ENCODE measurements around the gene WNT2B. TPM values are rescaled to one million over a fixed set of nuclear protein-coding genes. Genes with fewer than 3 reads are reported as not detected.

WNT2B gene
- total RNA-seq, 2 donors from 2014 or later: 1.6 to 3.9 TPM

DNA sequence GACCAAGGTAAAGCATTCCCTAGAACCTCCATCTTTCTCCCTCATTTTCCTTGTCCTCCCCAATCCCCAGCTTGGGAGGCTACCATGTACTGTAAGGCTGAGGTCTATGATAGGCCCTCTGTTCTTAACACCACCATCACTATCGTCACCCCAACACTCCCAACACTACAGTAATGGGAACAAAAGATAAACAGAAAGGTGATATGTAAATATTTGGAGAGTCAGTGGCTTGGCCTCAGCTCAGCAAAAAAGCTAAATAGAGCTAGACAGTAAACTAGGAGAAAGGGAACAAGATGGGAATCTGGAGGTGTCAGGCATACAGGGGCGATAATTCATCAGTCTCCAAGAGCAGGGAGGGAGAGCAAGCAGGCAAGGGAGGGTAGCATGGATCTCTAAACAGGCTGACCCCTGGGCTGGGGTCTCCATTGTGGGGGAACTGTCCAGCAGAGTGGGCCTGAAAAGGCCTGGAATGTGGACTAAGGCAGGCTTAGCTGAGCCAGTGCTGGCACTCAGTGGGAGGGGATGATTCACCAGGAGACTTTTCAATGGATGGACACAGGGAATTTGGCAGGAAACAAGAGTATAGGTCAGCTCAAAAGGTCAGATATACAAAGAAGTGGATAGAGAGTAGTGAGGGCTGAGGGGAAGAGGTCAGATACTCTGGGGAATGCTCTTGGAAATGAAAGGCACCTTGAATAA, 6.7 kb downstream of the WNT2B start:
- TF ChIP-seq POLR2A (IDR thresholded peaks at IDR 0.05): no peak
- TF ChIP-seq, protein P1, sequence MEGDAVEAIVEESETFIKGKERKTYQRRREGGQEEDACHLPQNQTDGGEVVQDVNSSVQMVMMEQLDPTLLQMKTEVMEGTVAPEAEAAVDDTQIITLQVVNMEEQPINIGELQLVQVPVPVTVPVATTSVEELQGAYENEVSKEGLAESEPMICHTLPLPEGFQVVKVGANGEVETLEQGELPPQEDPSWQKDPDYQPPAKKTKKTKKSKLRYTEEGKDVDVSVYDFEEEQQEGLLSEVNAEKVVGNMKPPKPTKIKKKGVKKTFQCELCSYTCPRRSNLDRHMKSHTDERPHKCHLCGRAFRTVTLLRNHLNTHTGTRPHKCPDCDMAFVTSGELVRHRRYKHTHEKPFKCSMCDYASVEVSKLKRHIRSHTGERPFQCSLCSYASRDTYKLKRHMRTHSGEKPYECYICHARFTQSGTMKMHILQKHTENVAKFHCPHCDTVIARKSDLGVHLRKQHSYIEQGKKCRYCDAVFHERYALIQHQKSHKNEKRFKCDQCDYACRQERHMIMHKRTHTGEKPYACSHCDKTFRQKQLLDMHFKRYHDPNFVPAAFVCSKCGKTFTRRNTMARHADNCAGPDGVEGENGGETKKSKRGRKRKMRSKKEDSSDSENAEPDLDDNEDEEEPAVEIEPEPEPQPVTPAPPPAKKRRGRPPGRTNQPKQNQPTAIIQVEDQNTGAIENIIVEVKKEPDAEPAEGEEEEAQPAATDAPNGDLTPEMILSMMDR (IDR thresholded peaks at IDR 0.05): no peak
- DNase-seq: no peak
- WGBS, 2 donors: 54 to 59% methylated on average over 2 of the region's 2 CpGs

DNA sequence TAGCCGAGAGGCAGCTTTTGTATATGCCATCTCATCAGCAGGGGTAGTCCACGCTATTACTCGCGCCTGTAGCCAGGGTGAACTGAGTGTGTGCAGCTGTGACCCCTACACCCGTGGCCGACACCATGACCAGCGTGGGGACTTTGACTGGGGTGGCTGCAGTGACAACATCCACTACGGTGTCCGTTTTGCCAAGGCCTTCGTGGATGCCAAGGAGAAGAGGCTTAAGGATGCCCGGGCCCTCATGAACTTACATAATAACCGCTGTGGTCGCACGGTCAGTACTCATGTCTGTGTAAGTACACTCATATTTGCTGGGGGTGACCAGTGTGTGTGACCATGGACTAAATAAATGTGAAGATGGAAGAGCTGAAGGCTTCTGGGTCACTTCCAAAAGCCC, 7.4 kb downstream of the WNT2B start:
- Histone ChIP-seq H3K4me3 (no peak overlapping the region), H3K36me3 (replicated peaks in 1 of 2; ENCODE audit: insufficient read depth in 1 of 2, low read depth in 2 of 2) (no peaks in the 10 kb centered on the region), H3K27ac (no peak overlapping the region), H3K9me3 (no peaks in the 10 kb centered on the region), H3K27me3 (no peaks in the 10 kb centered on the region), H3K4me1 (peaks cover 6% of the 10 kb centered on the region)
- intact Hi-C loops (cut with DNase I): no loop called here
- ATAC-seq (no peak), DNase-seq (no peak)
- TF ChIP-seq, protein P1 (IDR thresholded peaks at IDR 0.05): no peak
- TF ChIP-seq POLR2A (IDR thresholded peaks at IDR 0.05): no peak
- 88% methylated on average over 12 to 14 of the region's 14 CpGs for WGBS, 2 donors

More for the DNA sequence above, 6.7 kb downstream of the WNT2B start:
- Histone ChIP-seq H3K9me3 (no peaks in the 10 kb centered on the region), H3K27ac (no peak overlapping the region), H3K4me1 (peaks cover 6% of the 10 kb centered on the region), H3K27me3 (no peaks in the 10 kb centered on the region), H3K4me3 (no peak overlapping the region), H3K36me3 (replicated peaks in 1 of 2; ENCODE audit: insufficient read depth in 1 of 2, low read depth in 2 of 2) (no peaks in the 10 kb centered on the region)
- no peak for ATAC-seq
- intact Hi-C loops (cut with DNase I): no loop called here

DNA sequence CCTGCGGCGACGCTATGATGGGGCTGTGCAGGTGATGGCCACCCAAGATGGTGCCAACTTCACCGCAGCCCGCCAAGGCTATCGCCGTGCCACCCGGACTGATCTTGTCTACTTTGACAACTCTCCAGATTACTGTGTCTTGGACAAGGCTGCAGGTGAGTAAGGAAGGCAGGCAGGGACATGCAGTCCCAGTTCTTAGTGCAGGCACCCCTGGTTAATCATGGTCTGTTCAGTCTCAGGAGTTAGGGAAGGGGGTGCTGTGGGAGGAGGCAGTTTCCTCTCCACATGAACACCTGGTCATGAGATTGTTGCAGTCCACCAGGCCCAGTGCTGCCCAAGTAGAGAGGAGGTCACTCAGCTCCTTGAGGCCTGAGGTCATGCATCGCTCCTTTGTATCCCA, 8.5 kb downstream of the WNT2B start:
- Histone ChIP-seq H3K4me1 (peaks cover 6% of the 10 kb centered on the region), H3K36me3 (replicated peaks in 1 of 2; ENCODE audit: insufficient read depth in 1 of 2, low read depth in 2 of 2) (no peaks in the 10 kb centered on the region), H3K27me3 (no peaks in the 10 kb centered on the region), H3K4me3 (no peak overlapping the region), H3K27ac (no peak overlapping the region), H3K9me3 (no peaks in the 10 kb centered on the region)
- ATAC-seq: no peak
- 85 to 100% methylated on average over 2 to 6 of the region's 9 CpGs for WGBS, 2 donors
- no peak for TF ChIP-seq POLR2A (IDR thresholded peaks at IDR 0.05)
- TF ChIP-seq, protein P1 (IDR thresholded peaks at IDR 0.05): no peak
- no peak for DNase-seq
- intact Hi-C loops (cut with DNase I): no loop called here

DNA sequence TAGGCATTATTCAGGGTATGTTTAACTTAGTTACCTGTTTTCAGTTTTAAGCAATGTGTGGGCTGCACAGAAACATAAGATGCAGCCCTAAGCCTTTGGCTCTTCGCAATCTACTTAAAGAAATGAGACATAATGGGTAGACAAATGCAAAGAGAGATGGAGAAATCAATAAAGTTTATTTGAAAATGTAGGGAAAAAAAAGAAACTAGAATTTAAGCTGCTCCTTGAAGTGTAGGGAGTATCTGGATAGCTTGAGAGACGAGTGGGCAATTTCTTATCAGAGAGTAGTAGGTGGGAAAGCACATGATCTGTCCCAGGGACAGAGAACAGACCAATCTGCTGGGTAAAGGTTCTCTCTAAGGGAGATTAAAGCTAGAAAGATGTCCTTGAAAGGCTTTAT, 8.9 kb downstream of the WNT2B start:
- intact Hi-C loops (cut with DNase I): no loop called here
- H3K36me3 ChIP-seq (replicated peaks in 1 of 2; ENCODE audit: insufficient read depth in 1 of 2, low read depth in 2 of 2): no peaks in the 10 kb centered on the region
- no peaks in the 10 kb centered on the region for H3K9me3 ChIP-seq
- H3K27me3 ChIP-seq: no peaks in the 10 kb centered on the region
- WGBS, 2 donors: 73 to 86% methylated on average over 2 of the region's 2 CpGs
- H3K4me3 ChIP-seq: no peak overlapping the region
- H3K4me1 ChIP-seq: peaks cover 6% of the 10 kb centered on the region
- H3K27ac ChIP-seq: no peak overlapping the region
- ATAC-seq (no peak), DNase-seq (no peak)
- TF ChIP-seq, protein P1 (IDR thresholded peaks at IDR 0.05): no peak
- no peak for TF ChIP-seq POLR2A (IDR thresholded peaks at IDR 0.05)

DNA sequence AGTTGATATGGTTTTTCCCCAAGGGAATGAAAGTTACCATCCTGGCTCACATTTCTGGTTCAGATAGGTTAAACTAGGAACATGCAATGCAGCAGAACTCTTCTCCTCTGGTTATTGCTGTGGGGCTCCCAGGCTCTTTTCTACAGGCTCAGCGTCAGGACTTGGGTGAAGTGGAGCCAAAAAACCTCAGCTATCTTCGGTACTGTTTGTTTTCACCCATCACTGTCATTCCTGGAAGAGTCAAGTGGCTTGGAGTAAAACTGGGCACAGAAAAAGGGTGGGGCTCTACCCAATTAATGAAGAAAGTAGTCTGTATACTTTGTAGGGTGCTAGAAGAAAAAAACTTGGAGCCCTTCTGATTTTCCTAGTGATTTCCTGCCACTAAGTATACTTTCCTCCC, 9.4 kb downstream of the WNT2B start:
- no peak for TF ChIP-seq POLR2A (IDR thresholded peaks at IDR 0.05)
- TF ChIP-seq, protein P1 (IDR thresholded peaks at IDR 0.05): no peak
- intact Hi-C loops (cut with DNase I): no loop called here

More for the DNA sequence above, 9.4 kb downstream of the WNT2B start:
- Histone ChIP-seq H3K36me3 (replicated peaks in 1 of 2; ENCODE audit: insufficient read depth in 1 of 2, low read depth in 2 of 2) (no peaks in the 10 kb centered on the region), H3K4me3 (no peak overlapping the region), H3K27ac (no peak overlapping the region), H3K4me1 (peaks cover 6% of the 10 kb centered on the region), H3K9me3 (no peaks in the 10 kb centered on the region), H3K27me3 (no peaks in the 10 kb centered on the region)
- DNase-seq: no peak
- no peak for ATAC-seq
- WGBS, 2 donors: 35 to 45% methylated on average over 2 of the region's 2 CpGs
